NCI-H69 (cell line): ENCODE results near the gene EIF3F.

Experiments used
- DNase-seq: peaks from one replicate; lab custom pipeline; 2025; lab: John Stamatoyannopoulos, UW

Gene EIF3F

DNA sequence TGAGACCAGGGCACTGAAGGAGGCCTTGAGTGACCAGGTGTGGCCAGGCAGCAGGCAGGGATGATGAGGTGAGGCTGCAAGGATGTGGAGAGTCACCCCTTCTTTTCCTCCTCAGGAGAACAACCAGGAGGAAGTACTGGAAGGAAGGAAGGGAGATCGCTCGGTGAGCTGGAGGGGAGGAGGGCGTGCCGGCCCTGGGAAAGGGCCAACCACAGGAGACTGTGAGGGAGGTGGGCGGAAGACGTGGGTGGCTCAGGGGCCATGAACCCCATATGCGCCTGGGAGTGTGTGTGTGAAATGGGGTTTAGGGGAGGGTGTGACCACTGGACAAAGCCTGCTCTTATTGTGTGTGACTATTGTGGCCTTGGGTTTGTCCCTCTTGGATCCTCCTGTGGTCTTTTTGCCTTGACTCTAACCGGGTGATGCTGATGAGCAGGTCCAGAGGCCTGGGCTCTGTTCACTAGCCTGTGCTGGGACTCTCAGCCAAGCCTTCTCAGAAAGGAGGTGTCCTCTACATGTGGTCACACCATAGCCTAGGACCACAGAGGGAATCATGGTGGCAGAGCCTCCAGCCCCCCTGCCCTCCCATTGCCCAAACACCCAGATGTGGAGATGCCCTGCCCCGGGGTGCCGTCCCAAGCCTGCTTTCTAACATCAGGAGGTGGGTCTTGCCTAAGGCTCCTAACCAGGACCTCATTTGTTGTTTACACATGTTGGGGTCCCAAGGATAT is 52.6 kb downstream of the EIF3F start:
- DNase-seq: no peak

- no peak for DNase-seq
Measured at GRCh38 chr11:8040261-8040920, 53.3 kb downstream of the EIF3F start.

- DNase-seq: no peak
Measured at GRCh38 chr11:8040921-8041285, 53.8 kb downstream of the EIF3F start.

DNA sequence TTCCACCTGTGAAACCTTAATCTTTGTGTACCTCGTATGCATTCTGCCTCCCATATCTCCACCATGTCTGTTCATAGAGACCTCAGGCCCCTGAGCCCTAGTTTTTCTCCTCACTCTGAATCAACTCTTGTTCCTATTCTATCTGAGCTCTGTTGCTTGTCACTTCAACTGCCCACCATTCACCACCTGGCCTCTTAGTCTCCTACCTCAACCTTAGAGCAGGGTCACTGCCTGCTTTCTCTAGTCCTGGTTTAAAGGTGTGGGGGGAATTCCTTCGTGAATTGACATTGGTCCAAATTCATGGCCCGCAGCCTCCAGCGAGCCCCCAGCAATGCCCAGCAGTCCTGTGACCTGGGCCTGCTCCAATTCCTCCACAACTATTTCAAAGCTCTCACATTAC is 54.4 kb downstream of the EIF3F start:
- DNase-seq: no peak

DNA sequence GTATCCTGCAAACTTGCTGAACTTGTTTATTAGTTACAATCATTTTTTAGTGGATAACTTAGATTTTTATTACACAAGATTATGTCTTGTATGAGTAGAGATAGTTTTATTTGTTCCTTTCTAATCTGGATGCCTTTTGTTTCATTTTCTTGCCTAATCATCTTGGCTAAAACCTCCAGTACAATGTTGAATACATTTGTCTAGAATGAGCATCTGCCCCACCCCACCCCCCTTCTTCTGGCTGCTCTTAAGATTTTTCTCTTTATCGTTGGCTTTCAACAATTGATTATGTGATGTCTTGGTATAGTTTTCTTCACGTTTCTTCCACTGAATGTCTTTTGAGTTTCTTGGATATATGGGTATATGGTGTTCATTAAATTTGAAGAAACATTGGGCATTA is 56.6 kb downstream of the EIF3F start:
- DNase-seq: no peak

DNA sequence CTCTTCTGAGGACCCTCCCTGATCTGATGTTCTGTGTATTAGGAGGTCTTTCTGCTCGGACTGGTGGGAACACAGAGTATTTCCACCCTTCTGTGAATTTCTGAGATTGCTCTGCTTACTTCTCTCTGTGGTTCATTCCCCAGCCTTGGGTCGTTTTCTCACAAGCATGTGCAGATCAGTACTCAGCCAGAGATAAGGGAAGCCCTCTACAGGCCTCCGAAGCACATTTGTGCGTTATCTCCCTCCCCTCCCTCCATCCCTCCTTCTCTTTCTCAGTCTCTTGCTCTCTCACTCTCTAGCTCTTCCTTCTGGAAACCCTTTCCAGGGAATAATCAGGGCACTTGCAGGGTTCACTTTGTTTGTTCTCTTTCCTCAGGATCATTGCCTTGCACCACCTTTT is 58.7 kb downstream of the EIF3F start:
- DNase-seq: no peak

DNA sequence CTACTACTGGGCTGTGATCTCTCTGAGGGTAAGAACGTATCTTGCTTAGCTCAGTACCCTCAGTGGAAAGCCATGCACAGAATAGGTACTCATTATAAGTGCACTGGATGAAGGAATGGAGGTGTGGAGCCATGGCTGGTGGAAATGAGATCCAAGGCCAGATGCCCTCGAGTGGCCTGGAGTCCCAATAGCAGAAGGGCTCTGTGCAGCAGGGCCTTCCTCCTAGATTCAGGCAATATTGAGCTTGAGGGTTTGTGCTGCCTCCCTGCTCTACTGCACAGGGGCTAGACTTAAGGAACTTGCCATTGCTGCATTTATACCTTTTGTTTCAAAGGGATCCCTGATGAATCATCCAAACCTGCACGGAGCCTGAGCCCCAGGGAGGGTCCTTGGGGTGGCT is 60.2 kb downstream of the EIF3F start:
- no peak for DNase-seq

GRCh38 chr11:8049084-8049483 is 61.9 kb downstream of the EIF3F start:
- no peak for DNase-seq
